DMS114 treated with DMSO at 0.1 percent for 48 hours (cell line): Measurements from ENCODE around the gene CA10.

Experiments
- DNase-seq: peaks from one replicate; lab custom pipeline; 2025; ENCODE audit not compliant: unreplicated experiment; lab: John Stamatoyannopoulos, UW

Gene CA10

DNA sequence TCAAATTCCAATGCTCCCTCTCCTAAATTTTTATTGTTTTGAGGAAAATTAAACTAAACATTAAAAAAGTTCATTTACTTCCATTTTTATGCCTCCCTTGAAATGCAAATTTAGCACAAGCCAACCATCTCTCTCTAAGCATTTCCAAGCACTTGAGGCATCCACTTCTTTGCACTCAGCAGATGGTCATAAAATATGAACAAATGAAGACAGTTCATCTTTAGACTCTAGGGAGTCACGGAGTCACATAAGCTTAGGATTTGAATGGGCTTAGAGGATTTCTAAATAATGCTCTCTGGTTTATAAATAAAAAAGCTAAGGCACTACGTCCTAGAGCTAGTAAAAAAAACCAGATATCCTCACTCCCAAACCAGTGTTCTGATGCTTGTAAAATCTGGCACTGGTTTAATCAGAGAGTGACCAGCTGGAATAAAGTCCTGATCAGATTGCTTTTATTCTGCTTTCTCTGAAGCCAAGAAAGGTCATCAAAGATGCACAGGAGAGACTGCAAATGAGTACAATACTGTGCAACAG, 204.2 kb downstream of the CA10 start:
- no peak for DNase-seq

DNA sequence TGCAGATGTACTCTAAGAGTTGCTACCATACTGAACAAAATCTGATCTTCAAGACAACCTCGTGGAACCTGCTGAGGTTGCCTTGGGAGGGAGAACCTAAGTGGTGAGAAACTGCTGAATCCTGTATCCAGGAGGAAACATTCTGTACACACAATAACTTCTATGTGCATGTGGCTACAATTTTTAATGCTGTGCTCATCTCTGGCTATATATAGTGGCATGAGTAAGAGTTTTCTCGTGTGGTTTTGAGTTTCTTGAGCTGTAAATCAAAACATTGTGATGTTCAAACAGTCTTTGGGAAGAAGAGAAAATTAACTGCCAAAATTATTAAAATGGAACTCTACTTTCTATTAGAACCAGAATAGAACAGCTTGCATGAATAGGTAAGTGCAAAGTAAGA, 206.8 kb downstream of the CA10 start:
- DNase-seq = no peak

DNA sequence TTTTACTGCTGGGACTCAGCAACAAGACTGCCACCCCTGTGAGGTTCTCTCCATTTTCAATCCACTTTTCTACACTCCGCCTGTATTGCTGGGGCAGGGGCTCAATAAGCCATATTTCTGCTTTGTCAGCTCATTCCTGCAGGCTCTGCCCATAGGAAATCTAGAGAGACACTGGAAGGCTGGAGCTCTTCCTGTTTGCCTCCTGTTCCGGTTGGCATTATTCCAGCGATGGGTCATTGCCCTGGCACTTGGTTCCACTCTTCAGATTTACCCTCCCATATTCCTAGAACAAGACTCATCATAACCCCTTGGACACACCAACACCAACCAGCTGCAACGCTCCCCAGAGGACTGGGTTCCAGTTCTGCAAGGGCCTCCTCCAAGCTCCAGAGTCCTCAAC, 210.4 kb downstream of the CA10 start:
- no peak for DNase-seq

DNA sequence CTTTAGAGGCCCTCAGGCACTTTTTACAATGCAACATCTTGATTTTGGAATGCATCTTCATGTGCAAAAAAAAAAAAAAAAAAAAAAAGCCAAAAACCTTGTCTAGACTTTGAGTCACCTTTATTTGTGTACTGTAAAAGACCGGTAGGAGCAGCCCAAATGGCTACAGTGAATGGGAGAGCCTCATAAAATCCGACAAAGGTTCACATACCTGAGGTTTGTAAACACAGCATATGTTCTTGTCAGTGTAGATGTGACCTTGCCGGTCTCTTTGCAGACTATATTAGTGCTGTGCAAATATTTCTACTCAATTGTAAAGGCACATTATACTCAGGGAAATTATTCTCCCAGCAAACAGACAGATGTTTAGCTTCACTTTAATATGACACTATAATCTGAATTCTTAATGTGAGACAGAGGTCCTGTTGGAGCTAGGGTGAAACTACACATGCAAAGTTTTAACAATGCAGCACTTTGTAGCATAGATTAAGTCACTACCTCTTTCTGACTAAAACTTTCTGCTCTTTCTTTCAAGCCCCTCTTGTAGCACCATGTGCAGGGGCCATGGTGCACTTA, 211.3 kb downstream of the CA10 start:
- no peak for DNase-seq

DNA sequence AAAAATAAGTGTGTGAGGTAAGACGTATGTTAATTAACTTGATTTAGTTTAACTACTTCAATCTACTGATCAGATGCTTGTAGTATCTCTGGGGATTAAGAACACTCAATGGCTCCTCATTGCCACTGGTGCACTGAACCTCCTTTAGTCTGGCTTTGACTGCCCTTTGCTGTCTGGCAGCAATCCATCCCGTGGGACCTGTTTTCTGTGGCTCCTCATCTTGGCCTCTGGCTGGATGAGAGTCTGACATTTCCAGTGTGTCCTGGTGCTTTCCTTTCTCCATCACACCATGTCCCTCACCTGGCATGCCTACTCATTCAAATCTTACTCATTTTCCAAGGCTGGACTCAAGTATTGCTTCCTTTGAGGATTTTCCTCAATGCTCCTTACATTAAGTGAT, 212.2 kb downstream of the CA10 start:
- no peak for DNase-seq

DNA sequence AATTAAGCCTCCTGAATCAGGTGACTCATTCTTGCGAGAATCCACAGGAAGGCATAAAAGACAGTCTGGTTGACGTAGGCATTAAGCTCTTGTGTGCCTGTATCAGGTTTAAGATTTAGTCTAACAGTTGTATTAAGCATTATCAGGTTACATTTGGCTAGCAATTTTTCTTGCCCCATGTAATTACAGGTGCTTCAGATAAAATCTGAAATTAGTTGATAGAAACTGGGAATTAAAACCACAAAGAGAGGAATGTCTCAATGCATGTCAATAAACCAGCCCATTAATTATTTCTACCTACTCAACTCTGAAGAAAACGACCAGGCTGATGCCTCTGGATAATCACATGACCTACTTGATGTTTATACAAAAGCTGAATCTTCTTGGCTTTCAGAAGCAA, 217.2 kb downstream of the CA10 start:
- DNase-seq = no peak

DNA sequence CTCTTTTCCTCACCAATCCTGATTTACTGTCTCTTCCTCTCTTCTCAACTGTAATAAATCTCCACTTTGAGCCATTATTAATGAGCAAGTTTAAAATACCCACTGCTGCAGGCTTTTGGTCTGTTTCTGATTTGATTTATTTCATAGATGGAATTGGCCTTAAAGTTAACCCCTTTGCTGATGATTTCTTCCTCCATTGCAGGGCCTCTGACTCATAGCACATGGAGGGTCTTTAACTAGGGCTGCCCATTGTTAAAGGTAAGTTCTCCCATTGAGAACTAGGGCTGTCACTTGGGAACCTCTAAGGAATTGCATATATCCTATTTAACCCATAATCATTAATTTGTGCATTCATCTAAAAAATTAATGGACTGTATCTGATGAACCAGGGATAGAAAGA, 221.2 kb downstream of the CA10 start:
- no peak for DNase-seq

DNA sequence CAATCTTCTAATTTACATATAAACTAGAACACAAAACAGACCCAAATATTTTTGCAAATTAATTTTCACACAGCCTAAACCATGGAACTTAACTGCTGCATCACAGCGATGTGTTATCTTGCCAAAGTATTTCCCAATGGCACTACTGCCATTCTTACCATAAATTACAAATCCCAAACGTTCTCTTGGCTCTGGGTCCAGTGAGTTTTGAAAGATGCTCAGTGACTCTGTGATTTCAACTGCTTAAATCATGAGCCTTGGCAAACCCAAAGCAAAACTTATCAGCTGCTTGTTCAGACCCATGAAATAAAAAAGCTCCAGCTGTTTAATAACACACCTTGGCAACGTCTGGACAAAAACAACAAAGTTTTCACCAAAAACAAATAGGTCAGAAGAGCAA, 223.0 kb downstream of the CA10 start:
- DNase-seq = no peak

DNA sequence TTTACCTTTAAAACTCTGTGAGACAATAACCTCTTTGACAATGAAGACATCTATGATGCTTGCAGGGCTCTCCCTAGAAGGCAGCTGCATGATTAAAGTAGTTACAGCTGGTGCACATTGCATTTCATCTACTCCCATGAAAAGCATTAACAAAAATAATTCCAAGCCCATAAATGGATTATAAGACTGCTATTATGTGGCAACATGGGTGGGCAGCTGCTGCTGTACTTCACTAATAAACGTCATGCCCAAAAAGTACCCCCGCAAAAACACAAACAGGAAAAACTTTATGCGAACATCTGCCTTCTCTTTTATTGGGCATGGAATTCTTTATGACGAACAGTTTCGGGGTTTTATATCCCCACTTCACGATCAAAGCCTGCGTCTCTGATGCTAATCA, 224.9 kb downstream of the CA10 start:
- DNase-seq = no peak

DNA sequence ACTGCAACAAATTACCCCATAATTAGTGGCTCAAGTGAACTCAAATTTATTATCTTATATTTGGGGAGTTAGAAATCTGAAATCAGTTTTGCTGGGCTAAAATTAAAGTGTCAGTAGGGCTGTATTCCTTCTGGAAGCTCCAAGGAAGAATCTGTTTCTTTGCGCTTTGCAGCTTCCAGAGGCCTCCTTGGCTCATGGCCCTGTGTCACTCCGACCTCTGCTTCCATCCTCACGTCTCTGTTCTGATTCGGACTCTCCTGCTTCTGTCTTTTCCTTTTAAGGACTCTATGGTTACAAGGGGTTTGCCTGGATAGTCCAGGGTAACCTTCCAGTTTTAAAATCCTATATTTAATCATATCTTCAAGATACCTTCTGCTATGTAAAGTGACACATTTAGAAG, 232.1 kb downstream of the CA10 start:
- no peak for DNase-seq

DNA sequence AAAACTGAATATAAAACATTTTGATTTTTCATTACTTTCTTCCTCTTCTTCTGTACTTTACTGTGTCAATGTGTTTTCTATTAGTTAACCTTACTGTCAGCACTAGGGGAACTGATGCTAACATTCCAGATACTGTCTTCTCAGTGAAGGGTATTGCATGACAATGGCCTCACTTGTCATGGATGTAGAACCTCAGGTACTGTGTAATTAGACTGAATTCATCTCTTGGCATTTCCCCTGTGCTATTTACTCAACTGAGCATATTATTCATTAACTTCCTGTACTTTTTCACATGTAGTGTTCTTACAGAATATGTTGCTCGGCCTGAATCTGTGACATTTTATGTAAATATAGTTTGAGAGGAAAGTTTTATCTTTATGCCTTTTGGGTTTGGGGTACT, 237.0 kb downstream of the CA10 start:
- no peak for DNase-seq

DNA sequence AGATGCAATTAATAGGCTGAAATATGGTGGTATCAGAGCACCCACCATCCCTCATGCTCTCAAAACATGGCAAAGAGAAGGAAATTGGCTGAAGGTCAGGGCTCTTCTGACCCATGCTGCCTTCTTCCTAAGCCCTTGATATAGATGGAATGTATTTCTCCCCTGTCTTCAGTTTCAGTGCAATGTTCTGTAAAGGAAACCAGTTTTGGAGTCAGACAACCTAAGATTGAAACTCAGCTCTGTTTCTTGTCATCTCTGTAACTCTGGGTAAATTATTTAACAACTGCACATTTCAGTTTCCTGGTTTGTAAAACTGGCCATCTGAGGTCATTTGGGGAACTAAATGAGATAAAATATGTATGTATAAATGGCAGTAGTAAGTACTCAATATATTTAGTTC, 243.9 kb downstream of the CA10 start:
- DNase-seq = no peak

DNA sequence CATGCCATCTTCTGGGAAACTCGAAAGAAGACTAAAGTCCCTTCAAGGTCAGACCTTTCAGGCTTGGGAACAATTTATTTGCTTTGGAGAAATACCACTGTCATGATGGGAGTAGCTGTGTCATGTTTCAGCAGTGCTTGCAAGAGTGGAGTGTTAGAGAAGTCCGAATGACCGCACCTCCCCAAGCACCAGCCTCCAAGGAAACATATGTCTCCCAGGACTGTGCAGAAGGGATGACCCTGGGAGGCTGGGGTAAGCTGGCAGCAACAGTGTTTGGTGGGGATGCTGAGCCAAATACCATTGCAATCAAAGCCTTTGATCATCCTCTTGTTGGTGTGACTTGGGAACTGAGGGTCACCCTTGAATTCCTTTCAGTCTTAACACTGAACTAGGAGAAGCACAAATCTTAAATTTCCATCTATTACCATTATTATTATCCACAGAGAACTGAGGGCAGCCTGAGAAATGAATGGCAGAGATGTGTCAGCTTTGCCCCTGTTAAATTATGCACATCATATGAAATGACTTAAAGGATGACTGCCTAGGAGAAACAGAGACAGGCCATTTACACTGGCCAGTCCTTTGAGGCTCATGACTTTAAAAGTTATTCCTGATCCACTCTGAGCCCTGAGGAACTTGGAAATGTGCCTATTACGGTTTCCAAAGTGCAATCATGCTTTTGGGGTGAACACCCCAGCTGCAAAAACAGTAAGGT, 244.9 kb downstream of the CA10 start:
- DNase-seq = no peak

DNA sequence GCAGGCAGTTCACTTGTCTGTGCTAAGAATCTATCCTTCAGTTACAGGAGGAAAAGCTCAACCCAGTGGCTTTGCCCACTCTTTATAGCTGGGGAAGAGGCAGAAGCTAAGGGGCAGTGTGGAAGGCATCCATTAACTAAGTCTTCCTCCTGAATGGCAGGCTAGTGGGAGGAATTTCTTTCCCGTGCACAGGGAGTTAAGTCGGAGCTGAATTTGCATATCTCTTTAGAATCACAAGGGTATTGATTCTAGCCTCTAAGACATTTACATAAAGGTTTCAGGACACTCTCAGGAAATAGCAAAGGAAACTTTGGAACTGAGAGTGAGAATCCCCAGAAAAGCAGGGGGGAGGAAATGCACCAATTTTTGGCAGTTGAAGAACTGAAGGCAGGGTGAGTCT, 245.6 kb downstream of the CA10 start:
- no peak for DNase-seq

DNA sequence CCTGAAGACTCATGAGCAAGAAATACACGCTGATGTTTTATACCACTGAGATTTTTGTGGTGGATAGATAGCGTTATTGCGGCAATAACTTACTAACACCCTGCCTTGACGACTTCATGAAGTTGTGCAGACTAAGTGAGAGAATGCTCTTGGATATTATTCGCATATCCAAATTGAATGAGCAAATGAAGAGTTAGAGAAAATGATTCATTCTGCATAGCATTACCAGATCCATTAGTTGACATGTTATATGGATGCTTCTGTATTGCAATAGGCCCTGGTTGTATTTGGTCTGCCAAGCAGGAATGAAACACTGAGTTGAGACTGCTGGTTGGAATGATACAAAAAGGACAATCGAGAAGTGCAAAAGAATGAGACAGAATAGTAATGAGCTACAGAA, 247.3 kb downstream of the CA10 start:
- no peak for DNase-seq

DNA sequence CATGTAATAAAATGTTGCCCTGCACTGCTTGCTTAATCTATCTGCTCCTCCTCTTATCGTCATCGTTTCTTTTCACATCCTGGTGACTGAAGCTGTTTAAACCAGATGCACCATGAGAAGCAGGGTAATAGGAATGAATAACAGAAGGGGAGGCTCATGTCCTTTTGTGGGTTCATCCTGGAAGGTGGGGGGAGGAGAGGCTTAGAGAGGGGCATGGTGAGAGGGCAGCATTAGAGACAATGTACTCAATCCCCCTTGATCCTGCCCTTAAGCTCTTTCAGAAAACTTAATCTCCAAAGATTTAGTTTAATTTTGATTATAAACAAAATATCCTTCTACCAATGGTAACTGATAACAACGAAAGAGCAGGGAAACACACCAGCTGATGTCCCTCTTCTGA, 248.5 kb downstream of the CA10 start:
- no peak for DNase-seq

DNA sequence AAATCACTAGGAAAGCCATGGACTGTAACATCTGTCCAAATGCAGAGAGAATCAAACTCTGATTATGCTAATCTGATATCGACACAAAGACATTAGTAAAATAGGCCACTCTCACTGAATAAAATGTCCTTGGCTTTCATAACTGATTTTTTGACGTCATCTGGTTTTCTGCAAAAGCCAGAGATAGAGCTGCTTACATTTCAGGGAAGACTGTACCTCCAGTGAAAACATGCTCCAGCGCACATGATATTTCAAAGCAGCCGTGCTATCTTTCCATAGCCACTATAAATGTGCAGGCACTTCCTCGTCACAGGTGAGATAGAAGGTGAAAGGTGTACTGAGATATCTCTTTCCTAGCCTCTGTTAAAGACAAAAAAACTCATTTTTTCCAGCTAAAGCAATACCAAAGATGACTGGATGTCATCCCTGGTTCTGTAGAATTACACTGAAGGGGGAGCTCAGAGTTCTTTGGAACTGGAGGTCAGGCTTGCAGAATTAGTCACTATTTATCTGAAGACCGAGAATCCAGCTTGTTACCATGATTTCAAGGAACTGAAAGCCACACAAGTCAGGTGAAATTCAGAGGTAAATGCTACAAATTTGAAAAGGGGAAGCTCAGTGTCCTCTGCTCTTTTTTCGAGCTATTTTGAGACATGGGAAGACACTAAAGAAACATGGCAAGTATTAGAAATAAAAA, 249.5 kb downstream of the CA10 start:
- DNase-seq = no peak

DNA sequence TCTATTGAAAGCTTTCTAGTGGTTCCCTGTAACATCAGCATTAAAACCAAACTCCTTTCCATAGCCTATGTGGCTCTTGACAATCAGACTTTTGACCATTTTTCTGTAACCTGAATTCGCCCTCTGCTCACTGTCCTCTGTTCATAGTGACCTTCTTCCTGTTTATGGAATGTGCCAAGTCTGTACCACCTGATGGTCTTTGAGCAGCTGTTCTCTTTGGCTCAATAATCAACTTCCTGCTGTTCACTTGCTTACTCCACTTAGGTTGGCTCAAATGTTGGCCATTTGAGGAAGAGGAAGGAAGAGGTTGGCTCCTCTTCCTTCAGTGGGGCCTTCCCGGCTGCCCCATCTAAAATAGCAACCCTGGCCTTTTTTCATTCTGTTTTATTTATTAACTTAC, 251.5 kb downstream of the CA10 start:
- no peak for DNase-seq

DNA sequence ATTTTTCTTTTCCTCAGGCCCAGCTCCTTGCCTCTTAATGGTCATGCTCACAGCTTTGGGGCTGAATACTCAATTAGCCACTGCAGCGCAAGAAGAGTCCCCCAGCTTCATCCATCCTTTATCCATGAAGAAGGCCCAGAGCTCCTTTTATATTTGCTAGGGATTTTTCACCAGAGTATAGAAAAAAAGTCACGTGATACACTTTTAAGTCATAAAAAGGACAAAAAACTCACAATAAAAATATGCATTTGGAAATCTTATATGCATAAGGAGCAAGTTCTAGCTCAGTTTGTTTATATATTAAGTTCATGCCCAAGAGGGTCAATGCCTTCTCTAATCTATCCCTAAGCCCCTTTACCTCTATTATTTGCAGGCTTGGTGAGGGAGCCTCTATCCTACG, 254.1 kb downstream of the CA10 start:
- no peak for DNase-seq

DNA sequence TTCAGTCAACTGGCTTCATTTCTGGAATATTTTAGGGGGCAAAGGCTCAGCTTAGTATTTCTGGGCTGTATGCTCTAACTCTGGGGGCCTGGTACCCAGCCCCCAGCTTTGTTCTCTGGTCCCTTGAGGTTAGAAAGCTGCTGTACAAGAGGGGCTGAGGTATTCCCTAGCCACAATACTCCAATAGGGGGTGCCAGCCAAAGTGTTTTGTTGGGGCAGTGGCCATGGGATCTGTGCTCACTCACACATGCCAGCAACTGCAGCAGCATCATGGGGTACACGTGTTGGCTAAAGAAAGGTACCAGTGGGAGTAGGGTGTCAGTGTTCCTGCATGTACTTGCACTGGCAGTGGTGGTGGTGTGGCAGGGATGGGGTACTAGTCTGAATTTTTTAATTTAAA, 257.3 kb downstream of the CA10 start:
- no peak for DNase-seq

DNA sequence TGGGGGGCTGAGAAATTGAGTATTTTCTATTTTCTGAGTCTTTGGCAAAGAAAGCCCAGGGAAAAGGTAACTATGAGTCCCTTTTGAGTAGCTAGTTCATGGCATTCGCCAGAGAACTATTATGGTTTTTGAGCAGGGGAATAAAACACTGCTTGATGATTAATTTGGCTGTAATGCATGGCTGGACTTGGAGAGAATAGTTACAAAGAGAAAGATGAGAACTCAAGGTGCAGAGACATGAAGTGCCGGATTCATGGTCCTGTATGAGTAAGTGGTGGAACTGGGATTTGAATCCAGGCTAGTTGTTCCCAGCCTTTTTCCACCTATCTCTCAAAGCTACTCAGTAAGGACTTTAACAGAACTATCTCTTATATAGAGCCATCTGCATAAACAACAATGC, 266.6 kb downstream of the CA10 start:
- DNase-seq = no peak

DNA sequence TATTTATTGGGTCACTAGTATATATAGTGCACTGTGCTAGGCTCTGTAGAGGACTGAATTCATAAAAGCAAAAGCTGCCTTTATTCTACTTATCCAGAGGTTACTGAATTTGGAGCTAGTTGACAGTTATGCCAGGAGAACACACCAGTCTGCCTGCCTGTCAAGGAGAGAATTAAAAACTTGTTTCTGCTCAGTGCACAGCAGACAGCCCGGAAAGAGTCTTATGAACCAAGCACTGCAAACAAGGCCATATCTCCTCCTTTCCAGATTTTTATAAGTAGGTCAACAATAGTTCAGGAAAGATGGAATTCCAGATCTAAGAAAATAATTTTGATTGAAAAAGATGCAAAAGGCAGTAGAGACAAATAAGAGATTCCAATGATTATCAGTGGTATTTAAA, 267.8 kb downstream of the CA10 start:
- DNase-seq = no peak
